ENCODE measurements around the gene POLDIP2.

POLDIP2 gene

DNA sequence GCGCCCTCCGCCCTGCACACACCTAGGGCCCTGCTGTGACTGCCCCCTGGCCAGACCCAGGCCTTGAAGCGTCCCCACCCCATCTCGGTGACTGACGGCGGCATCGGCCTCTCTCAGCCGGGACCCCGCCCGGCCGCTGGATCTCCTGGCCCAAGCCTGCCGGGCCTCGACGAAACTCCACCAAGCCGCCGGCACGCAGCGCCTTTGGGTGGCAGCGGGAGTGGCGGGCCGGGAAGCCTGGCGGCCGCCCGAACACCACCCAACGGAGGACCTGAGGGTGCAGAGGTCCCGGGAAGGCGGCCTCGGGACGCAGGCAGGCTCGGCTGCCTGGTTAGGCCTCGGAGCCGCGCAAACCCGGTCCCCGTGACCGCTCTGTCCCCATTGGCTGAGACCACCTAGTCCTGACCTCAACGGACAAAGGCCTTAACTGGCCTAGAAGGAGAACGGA, 50.3 kb downstream of the POLDIP2 start:
- DNase-seq: no peak

GRCh38 chr17:28298449-28298848, 58.9 kb downstream of the POLDIP2 start:
- no peak for DNase-seq
